ENCODE data around the gene TTC17.
"Not testable (repeated sequence)": the region's sequence is repeated elsewhere in the genome, so short reads cannot be mapped to it uniquely, and the experiment has no call there.

Gene TTC17

GRCh38 chr11:43477491-43477890, 118.8 kb downstream of the TTC17 start:
- DNase-seq = not testable (repeated sequence)

GRCh38 chr11:43486141-43486540, 127.4 kb downstream of the TTC17 start:
- no peak for DNase-seq

GRCh38 chr11:43489869-43490465, 131.2 kb downstream of the TTC17 start:
- no peak for DNase-seq

GRCh38 chr11:43492701-43493100, 134.0 kb downstream of the TTC17 start:
- no peak for DNase-seq

- DNase-seq = no peak
Observed at GRCh38 chr11:43493431-43493830, 134.7 kb downstream of the TTC17 start.

GRCh38 chr11:43497144-43497543, 138.4 kb downstream of the TTC17 start:
- no peak for DNase-seq

GRCh38 chr11:43498561-43498960, 139.8 kb downstream of the TTC17 start:
- no peak for DNase-seq

GRCh38 chr11:43503417-43503816, 144.7 kb downstream of the TTC17 start:
- no peak for DNase-seq

- DNase-seq = peak; percentile 17
Observed at GRCh38 chr11:43504316-43504950, 145.7 kb downstream of the TTC17 start.

- DNase-seq = no peak
Observed at GRCh38 chr11:43505171-43505570, 146.5 kb downstream of the TTC17 start.

- DNase-seq = no peak
Observed at GRCh38 chr11:43507171-43507570, 148.5 kb downstream of the TTC17 start.

GRCh38 chr11:43508511-43508918, 149.8 kb downstream of the TTC17 start:
- peak; percentile 67 for DNase-seq

- no peak for DNase-seq
Observed at GRCh38 chr11:43511959-43512358, 153.2 kb downstream of the TTC17 start.

GRCh38 chr11:43515090-43515489, 156.4 kb downstream of the TTC17 start:
- DNase-seq = no peak

- DNase-seq = no peak
Observed at GRCh38 chr11:43516316-43516850, 157.7 kb downstream of the TTC17 start.

- DNase-seq = no peak
Observed at GRCh38 chr11:43517518-43517917, 158.8 kb downstream of the TTC17 start.

- peak; percentile 10 for DNase-seq
Observed at GRCh38 chr11:43518408-43519160, 159.9 kb downstream of the TTC17 start.

GRCh38 chr11:43521471-43521870, 162.8 kb downstream of the TTC17 start:
- no peak for DNase-seq

- DNase-seq = no peak
Observed at GRCh38 chr11:43523632-43524031, 164.9 kb downstream of the TTC17 start.

- DNase-seq = no peak
Observed at GRCh38 chr11:43532041-43532440, 173.3 kb downstream of the TTC17 start.

GRCh38 chr11:43537833-43538615, 179.3 kb downstream of the TTC17 start:
- no peak for DNase-seq

- DNase-seq = no peak
Observed at GRCh38 chr11:43541993-43542392, 183.3 kb downstream of the TTC17 start.

Data from fibroblast of skin of right quadriceps (primary cell).